GM19397 (cell line): Measurements from ENCODE around the gene LPAR1.

Experiments
- ATAC-seq: cut with Tn5 transposase; IDR thresholded peaks from one replicate; pipeline ENCODE4 v1.9.1; 2021; ENCODE audit warnings: mild to moderate bottlenecking, moderate library complexity; ENCODE audit not compliant: unreplicated experiment

The LPAR1 gene

DNA sequence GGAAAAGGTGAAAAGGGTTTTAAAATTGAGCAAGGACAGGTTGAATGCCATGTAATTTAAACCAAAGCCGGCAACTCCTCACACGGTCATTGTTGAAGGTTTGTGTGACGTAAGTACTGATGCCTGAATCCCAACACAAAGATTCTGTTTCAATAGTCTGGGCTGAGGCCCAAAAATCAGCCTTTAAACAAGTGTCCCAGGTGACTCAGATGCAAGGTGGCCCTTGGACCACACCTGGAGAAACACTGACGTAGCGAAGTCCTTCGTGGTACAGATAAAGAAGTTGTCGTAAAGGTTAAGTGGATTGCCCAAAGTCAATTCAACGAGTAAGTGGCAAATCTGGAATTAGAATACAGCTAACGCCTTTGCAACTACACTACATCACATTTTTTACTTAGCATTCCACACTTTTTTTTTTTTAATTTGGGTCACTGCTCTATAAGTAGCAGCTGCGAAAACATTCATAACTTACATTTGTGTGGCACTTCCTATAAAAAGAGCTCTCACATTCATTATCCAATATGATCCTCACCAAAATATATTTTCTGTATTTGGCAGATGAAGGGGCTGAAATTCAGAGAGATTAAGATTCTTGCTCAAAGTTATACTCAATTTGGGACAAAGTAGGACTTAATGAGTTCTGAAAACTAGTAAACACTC lies 111.3 kb downstream of the LPAR1 start:
- ATAC-seq = no peak

DNA sequence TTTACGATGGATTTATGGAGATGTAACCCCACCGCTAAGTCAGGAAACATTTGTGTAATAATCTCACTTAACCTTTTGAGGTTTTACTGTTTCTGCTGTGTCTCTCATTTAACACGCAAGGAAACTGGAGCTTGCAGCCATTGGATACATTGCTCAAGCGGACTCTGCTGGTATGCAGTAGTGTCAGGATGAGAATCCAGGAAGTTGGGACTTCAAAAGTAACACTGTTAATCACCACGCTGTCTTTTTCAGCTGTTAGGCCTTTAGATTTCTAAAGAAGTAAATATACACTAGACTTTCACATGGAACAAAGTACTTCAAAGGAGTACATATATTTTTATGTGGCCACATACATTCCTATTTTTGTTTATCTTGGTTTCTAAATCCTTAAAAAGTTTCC lies 114.7 kb downstream of the LPAR1 start:
- no peak for ATAC-seq

DNA sequence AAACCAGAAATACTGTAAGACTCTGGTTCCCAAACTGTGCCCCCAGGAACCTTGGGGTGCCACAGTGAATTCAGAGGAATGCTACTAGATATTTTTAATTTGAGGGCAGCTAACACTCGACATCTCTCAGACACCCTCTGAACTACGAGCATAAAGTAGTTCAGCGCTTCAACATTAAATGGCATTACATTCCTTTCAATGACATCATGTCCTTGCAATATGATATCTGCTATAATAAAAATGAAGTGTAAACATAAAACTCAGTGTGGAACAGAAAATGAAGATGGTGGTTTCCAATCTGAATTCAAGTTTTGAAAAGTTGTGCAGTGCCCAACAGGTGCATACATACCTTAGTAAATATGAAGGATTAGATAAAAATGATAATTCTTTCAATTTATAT lies 116.1 kb downstream of the LPAR1 start:
- ATAC-seq = no peak

DNA sequence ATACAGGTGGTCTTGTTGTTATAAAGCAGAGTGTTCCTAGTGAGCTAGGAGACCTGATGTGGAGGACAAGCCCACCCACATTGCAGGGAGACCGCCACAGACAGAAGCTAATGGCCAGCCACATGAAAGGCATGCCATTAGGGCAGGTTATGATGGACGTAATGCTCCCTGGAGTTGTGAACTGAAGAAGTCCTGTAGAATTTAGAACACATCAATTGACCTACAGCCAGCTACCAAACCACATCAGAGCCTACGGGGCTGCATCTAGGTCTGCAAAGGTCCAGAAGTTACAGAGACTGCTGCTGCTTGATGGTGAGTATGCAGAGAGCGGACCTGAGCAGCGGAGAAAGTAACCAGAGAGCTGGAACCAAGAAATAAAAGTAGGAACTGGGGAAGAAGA lies 116.6 kb downstream of the LPAR1 start:
- no peak for ATAC-seq

DNA sequence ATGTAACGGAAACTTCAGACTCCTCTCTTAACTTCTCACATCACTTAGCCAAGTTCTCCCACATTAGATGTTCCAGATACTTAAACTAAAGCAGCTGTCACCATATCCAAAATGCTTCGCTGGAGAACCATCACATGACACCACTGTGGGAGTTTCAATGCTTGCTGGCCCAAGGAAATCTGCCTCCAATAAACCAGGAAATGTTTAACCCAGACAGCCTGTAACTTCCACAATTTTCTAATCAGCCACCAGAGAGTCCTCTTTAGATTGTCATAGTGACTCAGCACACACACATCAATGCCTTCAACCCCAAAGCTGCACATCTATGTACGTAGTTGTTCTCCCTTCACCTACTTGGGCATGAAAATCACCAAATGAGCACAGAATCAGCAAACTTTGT lies 118.7 kb downstream of the LPAR1 start:
- ATAC-seq = no peak

DNA sequence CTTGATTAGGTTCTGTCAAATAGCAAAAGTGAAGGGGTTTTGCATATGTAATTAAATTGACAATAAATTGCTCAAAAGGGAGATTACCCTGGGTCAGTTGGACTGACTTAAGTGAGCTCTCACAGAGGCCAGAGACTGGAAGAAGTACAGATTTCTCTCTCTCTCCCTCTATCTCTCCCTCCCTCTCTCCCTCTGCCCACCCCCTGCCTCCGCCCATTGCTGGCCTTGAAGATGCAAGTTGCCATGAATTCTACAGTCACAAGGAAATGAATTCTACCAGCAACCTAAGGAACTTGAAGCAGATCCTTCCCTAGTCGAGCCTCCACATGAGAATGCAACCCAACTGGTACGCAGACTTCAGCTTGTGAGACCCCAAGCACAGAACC lies 119.2 kb downstream of the LPAR1 start:
- no peak for ATAC-seq

DNA sequence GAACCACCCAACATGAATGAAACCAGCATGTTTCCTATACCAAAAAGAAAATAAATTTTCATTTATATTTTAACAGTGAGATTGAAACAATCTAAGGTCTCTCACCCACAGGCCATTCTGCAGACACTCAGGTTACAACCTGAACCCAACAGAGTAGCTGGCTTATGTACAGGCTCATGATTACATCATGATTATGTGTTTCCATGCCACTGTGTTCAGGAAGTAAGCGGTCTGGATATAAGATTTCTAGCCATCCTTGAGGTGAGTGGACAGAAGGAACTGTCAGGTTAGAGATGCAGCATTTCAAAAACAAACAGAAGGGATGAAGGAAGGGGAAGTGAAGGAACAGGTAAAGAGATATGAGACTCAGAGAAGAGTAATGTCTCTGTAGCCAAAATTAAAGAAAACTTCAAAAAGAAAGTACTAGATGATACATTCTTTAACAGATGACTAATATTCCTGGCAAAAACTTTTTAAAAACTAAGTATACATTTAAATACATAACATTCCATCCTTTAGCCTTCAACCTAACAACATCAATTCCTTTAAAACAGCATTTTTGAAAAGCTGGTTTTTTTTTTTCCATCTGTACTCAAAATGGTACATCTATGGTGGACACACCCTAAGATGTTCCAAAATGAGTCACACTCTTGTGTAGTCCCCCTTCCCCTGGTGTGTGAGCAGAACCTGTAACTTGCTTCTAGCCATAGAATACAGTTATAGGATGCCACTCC lies 119.8 kb downstream of the LPAR1 start:
- ATAC-seq = no peak

DNA sequence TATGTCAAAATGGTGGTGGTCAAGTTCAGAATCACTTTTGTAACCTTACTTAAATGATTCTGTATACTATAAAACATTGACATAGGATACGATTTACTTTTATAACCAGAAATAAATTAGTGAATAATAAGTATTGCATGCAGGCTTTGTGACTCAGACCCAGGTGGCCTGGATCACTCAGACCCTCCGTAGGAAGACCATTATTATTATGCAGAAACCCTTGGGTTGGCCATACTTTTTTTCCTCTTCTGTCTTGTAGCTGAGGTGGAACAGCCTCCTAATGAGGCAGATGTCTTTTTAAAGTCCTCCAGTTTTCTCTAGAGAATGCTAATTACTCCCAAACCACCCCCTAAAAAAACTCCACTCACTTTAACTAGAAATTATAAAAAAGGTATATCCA lies 121.9 kb downstream of the LPAR1 start:
- ATAC-seq = no peak

DNA sequence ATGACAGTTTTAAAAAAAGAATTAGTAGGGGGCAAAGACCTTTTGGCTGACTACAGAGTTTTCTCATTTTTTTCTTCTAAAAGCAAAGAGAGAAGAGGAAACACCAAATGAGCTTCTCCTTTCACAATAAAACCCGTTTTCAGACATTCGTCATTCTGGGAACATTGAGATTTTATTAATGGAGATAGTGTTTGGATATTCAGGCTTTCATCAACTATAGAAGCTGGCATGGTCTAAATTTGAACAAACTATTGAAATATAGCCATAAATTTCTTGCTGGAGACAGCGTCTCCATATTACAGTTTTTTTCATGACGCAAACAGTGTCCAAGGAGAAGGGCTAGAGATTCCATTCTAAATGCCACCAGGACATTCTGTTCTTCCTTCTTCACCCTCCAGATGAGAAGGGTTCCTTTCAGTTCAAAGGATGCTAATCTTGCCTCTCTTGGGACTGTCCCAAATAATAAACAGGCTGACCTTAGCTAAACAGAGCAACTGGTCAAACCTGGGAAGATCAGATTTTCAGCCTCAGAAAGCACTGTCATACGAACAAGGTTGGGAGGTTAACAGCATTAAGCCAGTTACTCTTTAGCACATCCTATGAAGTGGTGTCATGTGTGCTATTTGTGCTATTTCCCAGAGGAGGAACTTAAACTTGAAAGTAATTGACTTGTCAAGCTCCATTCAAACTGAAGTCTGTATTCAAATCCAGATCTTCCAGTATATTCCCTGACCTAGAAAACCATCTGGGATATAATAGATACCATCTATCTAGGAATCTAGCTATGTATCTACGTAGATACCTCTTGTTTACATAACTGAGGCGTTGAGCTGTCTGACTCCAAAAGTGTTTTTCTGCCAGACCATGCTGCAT lies 125.6 kb downstream of the LPAR1 start:
- no peak for ATAC-seq

DNA sequence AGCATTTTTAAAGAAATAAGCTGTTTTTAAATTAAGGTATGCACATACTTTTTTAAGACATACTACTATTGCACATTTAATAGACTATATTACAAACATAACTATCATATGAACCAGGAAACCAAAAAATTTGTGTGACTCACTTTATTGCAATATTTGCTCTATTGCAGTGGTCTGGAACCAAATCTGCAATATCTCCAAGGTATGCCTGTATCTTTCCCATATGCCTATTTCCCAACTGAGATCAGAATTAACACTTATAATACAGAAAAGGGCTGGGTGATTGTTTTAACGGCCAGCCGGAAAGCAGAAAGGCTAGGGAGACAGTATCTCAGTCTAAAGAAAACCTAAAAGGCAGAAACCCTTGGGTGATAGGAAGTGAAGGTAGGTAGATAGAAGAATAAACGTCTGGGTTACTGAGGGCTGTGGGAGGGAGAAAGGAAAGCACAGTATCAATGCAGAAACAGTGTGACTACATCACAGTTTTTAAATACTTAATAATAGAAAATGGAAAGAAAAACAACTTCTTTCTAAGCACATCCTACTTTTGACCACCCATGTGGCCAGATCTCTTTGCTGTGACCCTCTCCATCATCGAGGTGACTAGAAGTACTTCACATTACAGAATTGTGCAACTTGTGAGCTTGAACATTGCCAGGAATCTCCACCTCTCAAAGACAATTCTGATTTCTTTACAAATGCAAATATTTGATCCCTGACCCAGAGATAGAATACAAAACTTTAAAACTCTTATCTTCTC lies 126.4 kb downstream of the LPAR1 start:
- no peak for ATAC-seq

DNA sequence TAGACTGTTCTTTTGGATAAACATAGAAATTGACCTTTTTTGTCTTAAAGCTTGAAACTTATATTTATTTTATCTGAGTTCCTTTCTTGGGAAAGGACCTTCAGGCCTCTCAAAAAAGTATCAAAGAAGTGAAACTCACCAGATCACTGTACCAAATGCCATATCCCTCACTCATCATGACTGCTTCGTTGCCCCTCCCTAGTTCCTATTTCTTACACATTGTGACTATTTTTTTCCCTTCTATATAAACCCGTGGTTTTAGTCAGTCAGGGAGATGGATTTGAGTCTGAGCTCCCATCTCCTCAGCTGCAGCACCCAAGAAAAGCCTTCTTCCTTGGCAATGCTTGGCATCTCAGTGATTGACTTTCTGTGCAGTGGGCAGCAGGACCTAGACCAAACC lies 129.4 kb downstream of the LPAR1 start:
- no peak for ATAC-seq

DNA sequence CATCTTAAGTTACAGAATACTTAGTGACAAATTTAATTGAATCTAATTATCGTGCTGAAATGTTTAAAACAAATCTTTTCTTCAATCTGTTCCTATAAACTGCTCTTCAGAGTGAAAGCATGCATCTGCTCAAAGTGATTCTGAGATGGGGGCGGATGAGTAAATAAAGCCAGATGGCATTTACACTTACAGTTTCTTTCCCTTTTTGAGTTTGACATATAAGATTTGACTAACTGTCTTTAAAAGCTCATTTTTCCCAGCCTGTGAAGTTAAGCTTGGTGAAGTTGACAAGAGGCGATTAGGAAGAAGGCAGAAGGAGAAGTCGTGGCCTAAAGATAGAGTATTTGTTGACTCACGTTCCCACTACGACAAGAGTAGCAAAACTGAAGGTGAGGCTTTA lies 137.4 kb downstream of the LPAR1 start:
- no peak for ATAC-seq

DNA sequence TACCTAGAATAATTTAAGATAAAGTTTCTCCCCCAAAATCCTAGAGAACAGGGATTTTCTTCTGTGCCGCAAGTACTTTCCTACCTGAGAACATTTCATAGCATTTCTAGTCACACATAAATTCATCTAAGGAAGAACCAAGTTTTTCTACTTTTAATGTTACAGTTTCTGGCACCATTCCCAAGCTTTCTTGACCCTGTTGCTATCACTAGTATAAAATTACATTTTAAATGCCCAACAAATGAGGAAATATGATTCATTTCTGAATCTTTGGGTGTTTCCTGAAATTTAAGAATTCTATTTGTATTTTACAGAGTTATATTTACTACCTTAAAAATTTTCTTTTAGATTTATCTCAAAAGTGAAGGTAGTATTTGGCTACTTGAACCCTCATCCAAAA lies 137.8 kb downstream of the LPAR1 start:
- ATAC-seq = no peak

DNA sequence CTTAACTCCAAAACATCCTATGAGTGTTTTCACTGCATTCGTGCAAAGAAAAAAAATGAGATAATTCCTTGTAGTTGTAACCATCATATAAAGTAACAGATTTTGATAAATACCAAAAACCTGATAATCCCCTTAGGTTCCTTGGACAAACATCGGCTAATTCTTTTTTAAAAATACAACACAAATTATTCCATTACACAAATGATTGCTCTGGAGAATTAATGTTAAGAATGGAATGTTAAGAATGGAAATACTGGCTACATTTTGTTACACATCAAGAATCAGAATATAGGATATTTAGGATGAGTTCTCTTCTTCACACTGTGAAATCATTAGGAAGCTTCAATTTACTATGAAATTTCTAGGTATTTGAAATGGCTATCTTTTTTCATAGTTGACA lies 139.4 kb downstream of the LPAR1 start:
- ATAC-seq = no peak

DNA sequence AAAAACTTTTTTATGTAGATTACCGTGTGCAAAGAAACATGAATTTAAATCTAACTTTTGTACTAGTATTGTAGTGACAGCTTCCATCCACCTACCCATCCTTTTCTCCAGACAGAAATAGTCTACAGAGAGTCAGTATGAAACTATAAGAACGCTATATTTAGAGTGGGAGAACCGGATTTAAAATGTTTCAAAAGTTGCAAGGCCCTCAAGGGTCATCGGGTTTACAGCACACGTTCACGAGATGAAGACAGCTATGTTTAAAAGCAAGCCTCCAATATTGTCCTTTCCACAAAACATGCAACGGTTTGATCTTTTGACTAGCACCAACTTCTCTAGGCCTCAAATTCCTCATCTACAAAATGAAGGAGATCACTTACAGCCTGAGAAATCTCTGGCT lies 139.9 kb downstream of the LPAR1 start:
- no peak for ATAC-seq

DNA sequence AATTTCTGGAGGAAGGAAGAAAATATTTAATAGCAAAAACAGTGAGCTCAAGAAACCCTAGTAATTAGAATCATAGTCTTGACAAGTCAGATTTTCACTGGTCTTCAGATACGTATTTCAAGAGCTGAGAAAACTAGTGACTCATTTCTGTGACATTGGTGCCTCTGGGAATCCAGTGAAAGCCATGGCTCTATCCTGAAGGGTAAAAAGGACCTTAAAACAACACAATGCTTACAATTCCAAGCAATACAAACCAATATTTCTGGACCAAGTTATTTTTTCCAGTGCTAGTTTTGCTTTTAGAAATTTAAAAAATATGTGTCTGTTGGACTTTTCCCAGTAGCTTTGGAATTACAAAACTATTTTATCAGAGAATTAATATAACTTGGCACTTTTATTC lies 140.3 kb downstream of the LPAR1 start:
- ATAC-seq = no peak

DNA sequence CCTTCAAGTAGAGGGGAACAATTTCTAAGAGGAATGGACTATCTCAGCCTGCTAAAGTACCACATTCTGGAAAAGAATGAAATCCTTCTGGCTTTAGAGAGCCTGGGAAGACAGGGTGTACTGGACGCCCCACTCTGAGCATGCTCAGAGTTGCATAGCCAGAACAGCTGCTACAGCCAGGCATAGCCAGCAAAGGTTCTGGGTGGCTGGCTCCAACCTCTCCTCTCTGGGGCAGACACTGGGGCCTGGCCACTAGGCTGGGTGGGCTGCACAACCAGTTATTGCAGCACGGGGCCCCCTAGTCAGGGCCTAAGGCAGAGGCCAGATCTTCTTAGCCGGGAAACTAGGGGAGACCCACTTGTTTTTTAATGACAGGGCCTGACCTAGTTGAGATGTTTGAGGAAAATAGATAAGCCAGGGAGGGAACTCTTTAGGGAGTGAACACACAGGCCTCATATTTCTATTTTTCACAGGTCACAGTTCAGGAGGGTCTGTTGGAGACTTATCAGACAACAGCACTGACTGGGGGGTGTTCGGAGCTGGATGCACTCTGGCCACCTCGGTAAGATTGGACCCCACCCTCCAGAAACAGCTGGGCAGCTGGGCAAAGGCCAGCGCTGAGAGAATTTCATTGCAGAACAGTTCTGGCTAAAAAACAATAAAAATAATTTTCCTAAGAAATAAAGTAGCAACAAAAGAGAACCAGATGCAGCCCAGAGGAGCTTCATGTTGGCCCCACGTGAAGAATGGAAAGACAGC lies 142.9 kb downstream of the LPAR1 start:
- ATAC-seq = no peak

DNA sequence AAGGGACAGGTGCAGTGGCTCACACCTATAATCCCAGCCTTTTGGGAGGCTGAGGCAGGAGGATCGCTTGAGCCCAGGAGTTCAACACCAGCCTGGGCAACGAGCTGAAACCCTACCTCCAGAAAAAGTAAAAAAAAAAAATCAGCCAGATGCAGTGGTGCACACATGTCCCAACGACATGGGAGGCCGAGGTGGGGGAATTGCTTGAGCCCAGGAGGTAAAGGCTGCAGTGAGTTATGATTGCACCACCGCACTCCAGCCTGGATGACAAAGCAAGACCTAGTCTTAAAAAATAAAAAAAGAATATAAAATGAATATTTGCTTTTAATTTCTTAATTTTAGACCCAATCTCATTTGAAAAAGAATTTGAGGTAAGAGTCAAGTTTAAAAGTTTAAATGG lies 143.5 kb downstream of the LPAR1 start:
- no peak for ATAC-seq

DNA sequence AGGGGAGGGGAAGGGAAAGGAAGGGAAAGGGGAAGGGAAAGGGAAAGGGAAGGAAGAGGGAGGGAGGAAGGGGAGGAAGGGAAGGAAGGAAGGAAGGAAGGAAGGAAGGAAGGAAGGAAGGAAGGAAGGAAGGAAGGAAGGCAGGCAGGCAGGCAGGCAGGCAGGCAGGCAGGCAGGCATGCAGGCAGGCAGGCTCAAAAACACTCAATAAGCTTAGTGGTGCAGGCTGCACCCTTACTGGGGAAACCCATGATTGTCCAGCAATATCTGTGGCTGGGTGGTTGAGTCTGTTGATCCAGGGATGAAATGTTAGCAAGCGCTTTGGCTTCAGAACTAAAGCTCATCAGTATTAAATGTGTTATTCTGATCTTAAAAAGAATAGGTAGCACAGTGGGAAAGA lies 145.6 kb downstream of the LPAR1 start:
- ATAC-seq = no peak

DNA sequence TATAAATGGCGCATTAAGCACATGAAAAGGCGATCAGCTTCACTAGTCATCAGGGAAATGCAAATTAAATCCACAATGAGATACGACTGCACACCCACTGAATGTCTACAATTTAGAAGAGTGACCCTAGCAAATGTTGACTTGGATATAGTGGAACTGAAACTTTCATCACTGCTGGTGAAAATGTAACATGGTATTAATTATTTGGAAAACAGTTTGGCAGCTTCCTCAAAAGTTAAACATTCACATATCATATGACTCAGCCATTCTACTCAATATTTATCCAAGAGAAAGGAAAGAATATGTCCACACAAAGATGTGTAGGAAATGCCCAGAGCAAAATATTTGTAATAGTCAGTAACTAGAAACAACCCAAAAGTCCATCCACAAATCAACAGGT lies 146.5 kb downstream of the LPAR1 start:
- ATAC-seq = no peak

DNA sequence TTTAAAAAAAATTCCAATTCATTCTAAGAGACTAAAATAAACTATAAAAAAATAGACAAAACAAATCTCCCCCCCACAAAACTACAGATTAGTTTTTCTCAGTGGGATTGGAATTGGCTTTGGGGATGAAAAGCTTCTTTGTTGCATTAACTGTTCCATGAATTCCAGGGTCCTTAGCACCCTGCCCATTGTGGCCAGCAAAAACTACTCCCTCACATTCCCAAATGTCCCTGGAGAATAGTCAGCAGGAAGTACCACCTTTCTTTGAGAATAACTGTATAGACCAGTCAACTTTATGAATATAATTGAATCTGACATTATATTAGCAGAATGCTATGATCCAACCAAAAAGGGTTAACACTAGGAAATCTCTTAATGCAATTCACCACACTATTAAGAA lies 147.9 kb downstream of the LPAR1 start:
- no peak for ATAC-seq
